OCI-LY3 (cell line): Measurements from ENCODE around the gene RELT.

Experiments
- H2AFZ ChIP-seq: fragments of 200-600, 300-600 bp; shearing (Covaris generic); 2 replicates; pipeline ENCODE4 v1.6.0; 2014; ENCODE audit warnings: antibody characterized with exemption, low read depth, low read length
- H3K27ac ChIP-seq: fragments of 200-600, 300-600 bp; sonication (generic); 2 replicates; pipeline ENCODE4 v1.5.1; 2014; ENCODE audit warnings: mild to moderate bottlenecking, low read length, moderate library complexity, mixed read lengths
- H3K27me3 ChIP-seq: fragments of 200-600, 300-600 bp; sonication (generic); 2 replicates; pipeline ENCODE4 v1.6.1; 2014; ENCODE audit warnings: low read depth, low read length, mixed read lengths
- H3K36me3 ChIP-seq: fragments of 200-600, 300-600 bp; sonication (generic); replicated peaks from 2 replicates; pipeline ENCODE3; 2014; ENCODE audit warnings: low read depth, low read length, mixed read lengths
- H3K4me1 ChIP-seq: fragments of 300-600, 200-600 bp; sonication (generic); 2 replicates; pipeline ENCODE4 v1.6.1; 2014; ENCODE audit warnings: low read length, mixed read lengths
- H3K4me2 ChIP-seq: fragments of 200-600, 300-600 bp; sonication (generic); 2 replicates; pipeline ENCODE4 v1.6.1; 2014; ENCODE audit warnings: low read length, mixed read lengths
- H3K4me3 ChIP-seq: fragments of 300-600, 200-600 bp; sonication (generic); 2 replicates; pipeline ENCODE4 v1.5.1; 2014; ENCODE audit warnings: antibody characterized with exemption, mild to moderate bottlenecking, low read length, moderate library complexity
- H3K79me2 ChIP-seq: fragments of 300-600, 200-600 bp; shearing (Covaris generic); 2 replicates; pipeline ENCODE4 v1.6.1; 2014; ENCODE audit warnings: mild to moderate bottlenecking, low read length, mixed read lengths
- H3K9ac ChIP-seq: fragments of 300-600, 200-600 bp; shearing (Covaris generic); 2 replicates; pipeline ENCODE4 v1.6.0; 2014; ENCODE audit warnings: mild to moderate bottlenecking, low read length, moderate library complexity
- H3K9me3 ChIP-seq: fragments of 200-600, 300-600 bp; shearing (Covaris generic); 2 replicates; pipeline ENCODE4 v1.6.1; 2014; ENCODE audit warnings: low read length, mixed read lengths; ENCODE audit not compliant: insufficient read depth
- H4K20me1 ChIP-seq: fragments of 200-600, 300-600 bp; sonication (generic); 2 replicates; pipeline ENCODE4 v1.6.1; 2016; ENCODE audit warnings: low read length, mixed read lengths; ENCODE audit not compliant: insufficient read depth
- CTCF ChIP-seq: fragments of 200-600, 300-600 bp; sonication (generic); IDR thresholded peaks from 2 replicates; pipeline ENCODE4 v1.5.1; 2014; ENCODE audit warnings: antibody characterized with exemption, low read length, low read depth
- EZH2phosphoT487 ChIP-seq: fragments of 200-600 bp; shearing (Covaris generic); IDR thresholded peaks from 2 replicates; pipeline ENCODE4 v1.6.1; 2018; ENCODE audit warnings: antibody characterized with exemption, mixed run types, low read depth

The RELT gene

GRCh38 chr11:73404506-73405145 is 28.4 kb downstream of the RELT start:
- H3K79me2 ChIP-seq: no peaks in the 10 kb centered on the region
- peaks cover 23% of the 10 kb centered on the region for H3K36me3 ChIP-seq
- TF ChIP-seq CTCF (no peak), EZH2phosphoT487 (no peak)
- no peak overlapping the region for H3K27ac ChIP-seq
- no peaks in the 10 kb centered on the region for H3K9me3 ChIP-seq
- no peak overlapping the region for H3K4me3 ChIP-seq
- peaks cover 6% of the 10 kb centered on the region for H3K4me1 ChIP-seq
- no peak overlapping the region for H2AFZ ChIP-seq
- no peaks in the 10 kb centered on the region for H3K27me3 ChIP-seq
- no peak overlapping the region for H3K9ac ChIP-seq
- no peak overlapping the region for H3K4me2 ChIP-seq
- no peaks in the 10 kb centered on the region for H4K20me1 ChIP-seq

GRCh38 chr11:73405146-73405510 is 28.9 kb downstream of the RELT start:
- TF ChIP-seq CTCF (no peak), EZH2phosphoT487 (no peak)

GRCh38 chr11:73406131-73406530 is 29.9 kb downstream of the RELT start:
- Histone ChIP-seq H3K4me1 (peaks cover 4% of the 10 kb centered on the region), H3K79me2 (no peaks in the 10 kb centered on the region), H3K36me3 (peaks cover 21% of the 10 kb centered on the region), H3K27me3 (no peaks in the 10 kb centered on the region), H4K20me1 (no peaks in the 10 kb centered on the region), H3K9me3 (no peaks in the 10 kb centered on the region), H3K9ac (no peak overlapping the region), H3K4me2 (no peak overlapping the region), H3K4me3 (no peak overlapping the region), H2AFZ (no peak overlapping the region), H3K27ac (no peak overlapping the region)
- no peak for TF ChIP-seq CTCF
- no peak for TF ChIP-seq EZH2phosphoT487

More at GRCh38 chr11:73405146-73405510, 28.9 kb downstream of the RELT start:
- H3K27me3 ChIP-seq: no peaks in the 10 kb centered on the region
- no peak overlapping the region for H3K4me3 ChIP-seq
- no peak overlapping the region for H3K4me2 ChIP-seq
- no peaks in the 10 kb centered on the region for H3K9me3 ChIP-seq
- no peaks in the 10 kb centered on the region for H4K20me1 ChIP-seq
- no peak overlapping the region for H3K9ac ChIP-seq
- H3K4me1 ChIP-seq: peaks cover 6% of the 10 kb centered on the region
- H3K79me2 ChIP-seq: no peaks in the 10 kb centered on the region
- no peak overlapping the region for H3K27ac ChIP-seq
- no peak overlapping the region for H2AFZ ChIP-seq
- peaks cover 24% of the 10 kb centered on the region for H3K36me3 ChIP-seq

GRCh38 chr11:73406619-73407018 is 30.4 kb downstream of the RELT start:
- Histone ChIP-seq H3K27ac (no peak overlapping the region), H2AFZ (no peak overlapping the region), H3K9me3 (no peaks in the 10 kb centered on the region), H3K4me2 (no peak overlapping the region), H3K4me3 (no peak overlapping the region), H4K20me1 (no peaks in the 10 kb centered on the region), H3K79me2 (no peaks in the 10 kb centered on the region), H3K9ac (no peak overlapping the region), H3K36me3 (peaks cover 21% of the 10 kb centered on the region), H3K27me3 (no peaks in the 10 kb centered on the region), H3K4me1 (no peaks in the 10 kb centered on the region)
- no peak for TF ChIP-seq CTCF
- TF ChIP-seq EZH2phosphoT487: no peak
